A673 (cell line): ENCODE data around the gene AQP5.

Experiments
- EZH2 ChIP-seq: fragments of 200-600 bp; sonication (generic); IDR thresholded peaks from 2 replicates; pipeline ENCODE4 v1.6.1; 2017; ENCODE audit warnings: borderline replicate concordance, low read depth, mild to moderate bottlenecking, mixed read lengths, antibody characterized with exemption, low read length; ENCODE audit not compliant: poor library complexity, severe bottlenecking
- TF ChIP-seq, protein P1 (sequence below): fragments of 300-800, 200-600 bp; sonication (generic); conservative IDR thresholded peaks from 2 replicates; pipeline ENCODE4 v1.5.1; 2017; ENCODE audit warnings: low read depth, mild to moderate bottlenecking, antibody characterized with exemption, low read length, moderate library complexity, mixed read lengths

DNA sequence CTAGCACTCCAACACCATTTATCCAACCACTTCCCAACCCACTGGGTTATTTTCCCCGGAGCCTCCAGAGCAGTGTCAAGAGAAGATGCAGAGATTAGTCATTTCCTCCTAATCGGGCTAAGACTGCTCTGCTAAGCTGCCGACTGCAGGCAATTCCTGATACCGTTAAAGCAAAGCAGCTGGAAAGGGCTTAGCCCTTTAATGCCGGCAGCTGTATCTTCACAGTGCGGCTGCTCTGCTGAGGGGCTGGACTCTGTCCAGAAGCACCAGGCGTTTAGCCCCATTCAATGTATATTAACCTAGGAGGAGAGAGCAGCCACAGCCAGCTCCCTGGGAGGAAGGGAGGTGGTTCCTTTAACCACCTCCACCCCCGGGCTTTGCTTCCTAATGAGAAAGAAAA lies 22.2 kb downstream of the AQP5 start:
- TF ChIP-seq, protein P1, sequence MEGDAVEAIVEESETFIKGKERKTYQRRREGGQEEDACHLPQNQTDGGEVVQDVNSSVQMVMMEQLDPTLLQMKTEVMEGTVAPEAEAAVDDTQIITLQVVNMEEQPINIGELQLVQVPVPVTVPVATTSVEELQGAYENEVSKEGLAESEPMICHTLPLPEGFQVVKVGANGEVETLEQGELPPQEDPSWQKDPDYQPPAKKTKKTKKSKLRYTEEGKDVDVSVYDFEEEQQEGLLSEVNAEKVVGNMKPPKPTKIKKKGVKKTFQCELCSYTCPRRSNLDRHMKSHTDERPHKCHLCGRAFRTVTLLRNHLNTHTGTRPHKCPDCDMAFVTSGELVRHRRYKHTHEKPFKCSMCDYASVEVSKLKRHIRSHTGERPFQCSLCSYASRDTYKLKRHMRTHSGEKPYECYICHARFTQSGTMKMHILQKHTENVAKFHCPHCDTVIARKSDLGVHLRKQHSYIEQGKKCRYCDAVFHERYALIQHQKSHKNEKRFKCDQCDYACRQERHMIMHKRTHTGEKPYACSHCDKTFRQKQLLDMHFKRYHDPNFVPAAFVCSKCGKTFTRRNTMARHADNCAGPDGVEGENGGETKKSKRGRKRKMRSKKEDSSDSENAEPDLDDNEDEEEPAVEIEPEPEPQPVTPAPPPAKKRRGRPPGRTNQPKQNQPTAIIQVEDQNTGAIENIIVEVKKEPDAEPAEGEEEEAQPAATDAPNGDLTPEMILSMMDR: 0 out of 2 replicates have a peak, but pooled peaks have one; percentile 17
- TF ChIP-seq EZH2: no peak
